HG02885 (cell line): Measurements from ENCODE around the gene ZFP36L1.

ENCODE experiments used
- ATAC-seq: cut with Tn5 transposase; IDR thresholded peaks from one replicate; pipeline ENCODE4 v1.9.1; 2021; ENCODE audit warnings: mild to moderate bottlenecking; ENCODE audit not compliant: unreplicated experiment, poor library complexity

ZFP36L1 gene

DNA sequence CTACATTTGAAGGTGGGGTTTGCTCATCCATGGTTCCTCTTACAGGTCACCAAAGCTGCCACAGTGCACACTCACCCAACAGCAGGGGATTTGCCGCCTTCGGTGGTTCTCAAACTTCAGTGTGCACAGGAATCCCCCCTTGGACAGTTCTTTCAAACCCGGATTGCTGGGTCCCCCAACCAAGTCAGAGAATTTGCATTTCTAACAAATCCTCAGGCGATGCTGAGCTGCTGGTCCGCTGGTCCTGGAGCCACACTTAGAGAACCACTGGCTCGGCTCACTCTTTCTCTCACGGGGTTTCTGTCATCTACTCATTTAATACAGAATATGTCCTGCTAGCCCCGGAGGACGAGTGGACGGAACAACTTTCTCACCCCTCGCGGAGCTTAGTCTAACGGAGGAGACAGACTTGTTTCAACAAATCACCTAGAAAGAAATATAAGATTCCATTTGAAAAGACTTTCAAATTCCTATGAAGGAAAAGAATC, 24.1 kb upstream of the ZFP36L1 start:
- no peak for ATAC-seq

DNA sequence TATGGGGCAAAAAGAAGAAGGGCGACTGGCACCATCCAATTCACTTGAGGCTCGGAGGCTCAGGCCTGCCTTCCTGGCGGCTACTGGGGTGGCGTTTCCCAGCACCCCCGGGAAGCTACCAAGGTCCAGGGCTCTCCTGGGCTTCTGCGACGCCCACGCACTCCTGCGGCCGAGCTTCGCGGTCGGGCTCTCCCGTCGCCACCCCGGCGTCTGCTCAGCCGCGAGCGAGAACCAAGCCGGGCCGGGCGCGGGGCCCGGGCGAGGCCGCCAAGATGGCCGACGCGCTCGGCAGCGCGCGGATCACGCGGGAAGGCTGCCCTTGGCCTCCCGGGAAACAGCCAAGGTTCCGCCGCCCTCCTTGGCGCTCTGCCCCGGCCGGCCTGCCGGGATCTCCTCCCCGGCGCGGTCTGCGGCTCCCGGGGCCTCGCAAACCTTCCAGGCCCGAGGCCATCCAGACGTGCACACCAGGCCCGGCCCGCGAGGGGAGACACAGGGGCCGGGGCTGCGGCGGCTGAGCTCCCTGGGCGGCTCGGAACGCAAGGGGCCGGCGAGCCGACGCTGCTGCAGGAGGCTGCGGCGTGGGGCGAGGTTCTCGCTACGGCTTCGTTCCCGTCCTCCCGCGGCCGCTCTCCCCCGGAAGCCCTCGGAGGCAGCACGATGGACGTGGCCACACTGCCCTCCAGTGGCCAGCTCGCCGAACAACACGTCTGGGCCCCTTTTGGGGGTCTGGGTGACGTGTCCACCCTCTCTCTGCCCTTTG, 23.5 kb upstream of the ZFP36L1 start:
- peak; percentile 60 for ATAC-seq

DNA sequence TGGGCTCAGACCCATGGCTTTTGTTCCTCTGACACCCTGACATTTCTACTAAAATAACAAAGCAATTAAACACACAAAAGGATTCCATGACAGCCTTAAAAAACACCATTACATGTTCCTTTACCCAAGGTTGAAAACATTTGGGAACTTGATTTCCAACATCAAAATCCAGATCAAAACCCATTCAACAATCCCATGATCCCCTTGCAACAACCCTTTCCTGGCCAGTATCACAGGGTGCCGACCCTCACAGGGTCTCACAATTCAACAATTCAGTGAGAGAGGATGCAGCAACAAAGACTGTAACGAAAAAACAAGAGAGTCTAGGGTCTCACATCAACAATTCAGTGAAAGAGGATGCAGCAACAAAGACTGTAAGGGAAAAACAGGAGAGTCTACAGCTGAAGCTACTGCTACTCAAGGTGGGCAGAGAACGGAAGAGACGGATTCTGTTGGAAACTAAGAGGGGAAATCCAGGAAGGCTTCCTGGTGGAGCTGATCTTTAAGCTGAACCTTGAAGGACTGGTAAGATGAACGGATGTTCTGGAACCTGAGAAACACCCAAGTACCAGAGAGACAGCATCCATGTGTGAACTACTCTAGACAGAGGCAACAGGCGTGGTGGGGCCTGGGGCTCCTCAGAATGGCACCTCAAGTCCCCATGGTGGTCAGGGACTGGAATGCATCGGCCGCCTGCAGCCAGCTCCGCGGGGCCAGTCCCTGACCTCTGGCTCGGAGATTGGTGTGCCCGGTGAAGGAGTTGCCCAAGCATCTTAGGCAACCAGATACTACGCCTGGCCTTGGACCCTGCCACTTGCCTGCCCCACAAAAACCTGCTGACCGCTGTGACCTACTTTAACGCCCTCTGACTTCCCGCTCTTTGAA, 22.7 kb upstream of the ZFP36L1 start:
- ATAC-seq: peak; percentile 1

DNA sequence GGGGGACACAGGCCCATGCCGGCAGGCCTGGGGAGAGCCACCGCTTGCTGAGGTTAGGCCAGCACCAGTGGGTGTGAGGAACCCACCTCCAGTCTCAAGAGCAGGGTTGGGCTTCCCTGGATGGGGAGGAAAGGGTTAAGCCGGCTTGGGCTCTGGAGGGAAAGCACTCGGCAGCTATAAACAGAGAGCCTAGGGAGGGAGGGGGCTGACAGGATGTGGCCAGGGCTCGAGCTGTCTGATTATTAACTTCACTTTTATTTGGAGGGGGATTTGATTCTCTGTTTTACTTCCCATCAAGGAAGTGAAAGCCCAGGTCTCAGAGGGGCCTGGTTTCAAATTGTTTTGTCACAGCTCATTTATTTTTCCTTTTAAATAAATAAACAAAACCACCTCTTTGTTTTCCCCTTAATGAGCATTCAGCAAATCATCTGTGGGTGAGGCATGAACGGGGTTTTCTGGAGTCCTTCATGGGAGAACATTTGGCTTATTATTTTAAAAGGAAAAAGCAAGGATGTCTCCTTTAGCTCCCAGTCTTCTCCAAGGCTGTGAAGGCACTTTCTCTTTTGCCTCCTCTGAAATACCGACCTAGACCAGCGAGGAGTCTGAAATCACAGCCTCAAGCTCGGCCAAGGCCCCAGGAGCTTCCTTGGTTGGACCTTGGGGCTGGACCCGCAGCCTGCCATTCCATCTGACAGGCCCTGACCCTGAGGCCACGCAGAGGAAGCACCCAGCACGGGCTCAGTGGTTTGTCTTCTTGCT, 21.9 kb upstream of the ZFP36L1 start:
- ATAC-seq: no peak

DNA sequence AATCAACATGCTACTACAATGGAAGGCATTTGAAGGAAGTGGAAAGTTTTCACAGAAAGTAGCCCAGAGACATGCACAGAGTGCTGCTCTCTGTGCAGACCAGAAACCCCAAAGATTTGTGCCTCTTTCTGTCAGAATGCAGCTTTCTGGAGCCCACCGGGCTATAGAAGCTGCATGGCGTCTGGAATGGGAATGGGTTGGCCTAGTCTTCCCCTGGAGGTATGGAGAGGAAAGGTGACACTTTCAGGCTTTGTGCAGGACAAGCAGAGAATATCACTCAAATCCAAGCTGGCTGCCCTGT, 21.3 kb upstream of the ZFP36L1 start:
- no peak for ATAC-seq

DNA sequence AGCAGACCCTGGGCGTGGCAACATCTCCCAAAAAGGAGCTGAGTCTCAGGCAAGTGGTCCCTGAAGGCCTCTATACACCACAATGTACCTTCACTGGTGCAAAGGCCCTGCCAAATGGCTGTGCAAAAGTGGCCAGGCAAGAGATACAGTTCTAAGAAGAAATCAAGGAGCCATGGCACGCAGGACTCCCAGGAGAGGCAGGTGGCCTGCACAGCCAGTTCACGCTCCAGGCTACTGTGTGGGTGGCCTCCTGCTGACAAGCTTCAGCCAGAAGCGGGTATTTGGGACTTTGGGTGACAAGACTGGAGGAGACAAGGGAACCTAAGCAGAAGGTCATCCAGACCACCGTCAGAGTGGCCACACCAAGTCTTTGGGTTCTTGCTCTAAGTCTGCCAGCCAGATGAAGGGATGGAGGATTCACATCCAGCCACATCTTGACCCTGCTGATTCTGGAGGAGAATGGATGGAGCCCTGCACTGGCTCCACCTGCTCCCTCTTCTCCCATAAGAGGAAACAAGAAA, 20.5 kb upstream of the ZFP36L1 start:
- ATAC-seq: no peak

DNA sequence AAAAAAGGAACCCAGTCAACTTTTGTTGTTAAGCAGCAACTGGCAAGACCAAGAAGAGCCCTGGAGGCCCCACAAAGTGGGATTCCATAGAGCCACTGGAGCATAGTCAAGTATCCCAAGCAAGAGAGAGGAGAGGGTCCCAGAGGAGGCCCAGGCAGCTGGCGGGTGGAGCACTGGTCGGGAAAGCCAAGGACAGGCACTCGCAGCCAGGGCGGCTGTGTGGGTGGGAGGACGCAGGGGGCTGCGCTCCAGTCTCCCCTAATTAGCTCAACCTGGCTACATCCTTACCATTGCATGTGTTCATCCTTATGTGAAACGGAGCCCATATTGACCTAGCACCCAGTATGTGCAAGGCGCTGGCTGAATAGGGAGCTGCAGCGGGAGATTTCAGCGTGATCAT, 18.3 kb upstream of the ZFP36L1 start:
- no peak for ATAC-seq

DNA sequence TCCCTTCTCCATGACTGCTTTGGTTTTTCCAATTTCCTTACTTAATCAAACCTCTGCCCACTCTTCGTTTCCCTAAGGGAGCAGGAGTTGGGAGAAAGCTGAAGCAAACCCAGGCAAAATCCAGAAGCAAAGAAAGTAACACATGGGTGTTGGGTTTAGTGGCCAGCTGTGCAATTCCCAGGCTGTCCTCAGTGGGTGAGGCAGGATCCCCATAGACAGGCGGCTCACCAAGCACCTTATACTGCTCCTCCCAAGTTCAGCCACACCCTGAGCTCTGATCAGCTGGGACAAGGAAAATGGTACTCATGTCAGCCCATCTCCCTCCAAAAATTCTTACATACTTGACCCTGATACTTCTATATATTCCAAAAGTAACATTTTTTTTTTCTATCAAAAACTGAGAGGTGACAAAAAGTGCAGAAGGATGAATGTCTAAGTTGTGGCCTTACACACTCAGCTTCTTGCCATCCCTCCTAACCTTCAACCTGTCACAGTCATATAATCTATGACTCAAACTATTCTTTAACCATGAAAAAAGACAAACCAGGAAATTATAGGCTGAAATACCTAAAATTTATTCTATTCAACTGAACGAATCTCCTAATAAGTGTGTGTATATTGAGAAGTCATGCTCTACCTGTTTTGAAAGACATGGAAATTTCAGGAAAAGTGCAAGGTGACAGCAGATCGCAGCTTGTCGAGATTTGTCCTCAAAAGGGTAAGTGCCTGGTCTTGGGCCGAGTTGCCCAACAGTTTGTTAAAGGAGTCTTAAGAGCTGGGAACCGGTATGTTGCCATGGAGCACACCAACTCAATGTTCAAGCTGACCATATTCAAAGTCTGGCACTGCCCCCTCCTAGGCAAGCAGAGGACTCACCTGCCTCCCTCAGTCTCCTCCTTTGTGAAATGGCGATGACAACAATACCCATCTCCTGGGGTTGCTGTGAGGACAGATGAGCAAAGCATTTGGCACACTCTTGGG, 17.6 kb upstream of the ZFP36L1 start:
- no peak for ATAC-seq

DNA sequence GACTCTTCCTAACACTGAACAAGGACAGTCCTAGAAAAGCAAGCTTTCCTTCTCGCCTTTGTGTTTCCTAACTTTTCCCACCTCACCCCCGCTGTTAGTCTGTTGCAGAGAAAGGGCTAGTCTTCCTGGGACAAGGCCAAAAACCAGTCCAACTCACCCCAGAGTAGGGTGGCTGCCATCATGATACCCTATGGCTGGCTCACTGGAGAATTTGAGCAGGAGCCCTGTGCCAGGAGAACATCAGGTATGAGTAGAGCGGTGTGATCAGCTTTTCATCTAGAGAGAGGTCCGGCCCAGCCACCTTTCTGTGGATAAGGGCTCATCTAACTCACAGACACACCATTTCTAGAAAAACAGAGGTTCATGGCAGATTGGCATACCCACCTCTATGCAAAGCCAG, 16.7 kb upstream of the ZFP36L1 start:
- no peak for ATAC-seq

DNA sequence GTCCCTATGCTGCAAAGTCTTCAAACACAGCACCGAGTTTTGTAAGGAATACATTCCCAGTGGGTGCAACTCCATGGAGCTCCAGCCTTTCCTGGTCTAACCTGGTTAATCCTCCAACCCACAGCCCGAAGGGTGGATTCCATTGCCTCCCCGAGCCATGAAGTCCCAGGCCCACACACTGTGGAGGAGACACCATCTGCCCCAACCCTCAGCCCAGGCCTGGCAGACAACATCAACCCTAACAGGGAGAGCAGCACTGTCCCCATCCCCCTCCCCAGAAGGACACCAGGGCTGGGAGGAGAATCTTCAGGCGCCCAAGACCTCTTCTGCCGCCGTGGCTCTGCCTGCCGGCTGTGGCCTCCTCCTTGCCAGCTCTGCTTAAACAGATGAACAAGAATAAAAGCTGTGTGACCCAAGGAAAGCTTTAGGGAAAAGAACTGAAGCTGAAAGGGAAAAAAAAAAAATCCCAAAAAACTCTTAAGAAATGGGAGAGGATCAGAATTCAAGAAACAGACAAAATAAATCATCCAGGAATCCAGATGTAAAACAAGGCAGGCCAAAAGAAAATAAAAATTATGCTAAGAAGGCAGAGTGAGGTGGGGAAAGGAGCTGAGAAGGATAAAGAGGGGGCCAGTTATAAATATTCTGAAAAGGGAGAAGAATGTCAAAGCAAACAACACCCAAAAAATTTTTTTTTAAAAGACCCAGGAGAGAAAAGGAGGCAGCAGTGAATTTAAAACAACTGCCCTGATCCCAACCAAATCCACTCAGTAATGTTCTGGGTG, 16.0 kb upstream of the ZFP36L1 start:
- no peak for ATAC-seq

DNA sequence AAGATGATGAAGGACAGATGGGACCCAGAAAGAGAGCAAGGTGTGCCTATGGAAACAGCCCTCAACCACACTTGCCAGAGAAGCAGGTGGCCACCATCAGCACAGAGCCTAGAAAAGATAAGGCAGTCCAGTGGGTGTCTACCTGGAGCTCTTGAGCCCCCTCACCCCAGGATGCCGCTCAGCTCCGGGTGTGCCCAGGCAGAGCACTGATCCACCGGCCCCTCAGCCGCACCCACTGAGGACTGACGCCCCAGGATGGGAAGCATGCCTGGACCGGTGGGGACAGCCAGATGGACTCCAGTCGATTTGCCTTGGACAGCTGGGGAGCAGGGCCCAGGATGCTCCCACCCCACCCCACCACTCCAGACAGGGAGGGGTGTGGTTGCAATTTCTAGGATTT, 15.1 kb upstream of the ZFP36L1 start:
- no peak for ATAC-seq

DNA sequence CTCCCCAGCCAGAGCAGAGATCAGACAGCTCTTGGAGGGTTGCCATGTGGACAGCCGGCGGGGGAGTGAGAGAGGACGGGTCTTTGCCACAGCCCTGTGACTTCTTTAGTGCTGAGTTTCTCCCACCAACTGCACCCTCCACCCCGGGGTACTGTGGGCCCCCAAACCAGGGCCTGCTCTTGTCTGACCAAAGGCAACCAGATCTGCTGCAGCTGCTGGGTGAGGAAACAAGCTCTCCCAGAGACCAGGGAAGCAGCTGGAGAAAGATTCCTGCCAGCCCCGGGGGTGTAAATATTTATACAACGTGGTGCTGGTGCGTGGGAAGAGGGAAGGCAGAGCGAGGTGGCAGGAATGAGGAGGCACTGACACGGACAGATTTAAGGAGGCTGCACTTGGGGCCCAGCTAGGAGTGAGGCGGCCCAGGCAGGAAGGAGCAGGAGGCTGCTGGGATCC, 14.3 kb upstream of the ZFP36L1 start:
- no peak for ATAC-seq

DNA sequence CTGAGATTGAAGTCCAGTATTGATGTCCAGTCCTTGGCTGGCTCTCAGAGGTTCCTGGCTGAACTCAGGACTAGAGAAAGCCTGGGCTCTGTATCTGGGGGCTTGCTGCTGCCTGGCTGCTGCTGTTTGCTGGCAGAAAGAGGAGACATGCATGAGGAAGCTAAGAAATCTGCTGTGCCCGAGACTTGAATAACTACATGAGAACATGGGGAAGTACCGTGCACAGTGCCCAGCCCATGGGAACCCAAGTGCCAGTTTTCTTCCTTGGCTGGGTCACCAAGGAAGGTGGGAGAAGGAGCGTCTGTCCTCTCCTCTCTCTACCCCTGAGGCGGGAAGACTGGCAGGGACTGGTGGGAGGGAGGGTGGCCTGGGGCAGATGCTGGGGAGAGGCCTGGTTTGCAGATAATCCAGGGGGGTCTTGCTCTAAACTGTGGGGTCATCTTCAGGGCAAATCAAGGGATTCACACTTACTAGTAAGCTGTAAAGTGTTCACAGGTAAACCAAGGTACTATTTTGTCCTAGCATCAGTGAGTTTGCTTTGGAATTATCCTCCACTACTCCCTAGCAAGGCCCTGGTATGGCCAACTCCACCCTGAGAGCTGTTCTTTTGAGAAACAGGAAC, 13.8 kb upstream of the ZFP36L1 start:
- no peak for ATAC-seq

DNA sequence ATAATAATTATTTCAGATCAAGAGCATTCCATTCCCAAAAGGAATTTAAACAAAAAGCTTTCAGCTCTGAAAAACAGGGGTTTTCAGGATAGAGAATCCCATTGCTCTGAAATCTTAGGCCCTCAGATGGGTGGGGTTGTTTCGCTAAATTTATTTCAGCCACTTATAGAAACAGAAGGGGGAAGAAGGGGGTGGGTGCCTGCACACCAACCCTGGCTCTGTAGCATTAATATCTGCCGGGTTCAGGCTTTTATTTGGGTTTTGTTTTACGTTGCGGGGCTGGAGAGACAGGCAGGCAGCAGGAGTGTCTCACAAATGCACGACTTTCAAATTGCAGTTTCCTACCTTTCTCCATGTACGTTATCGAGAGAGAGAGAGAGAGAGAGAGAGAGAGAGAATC, 12.5 kb upstream of the ZFP36L1 start:
- ATAC-seq: no peak

DNA sequence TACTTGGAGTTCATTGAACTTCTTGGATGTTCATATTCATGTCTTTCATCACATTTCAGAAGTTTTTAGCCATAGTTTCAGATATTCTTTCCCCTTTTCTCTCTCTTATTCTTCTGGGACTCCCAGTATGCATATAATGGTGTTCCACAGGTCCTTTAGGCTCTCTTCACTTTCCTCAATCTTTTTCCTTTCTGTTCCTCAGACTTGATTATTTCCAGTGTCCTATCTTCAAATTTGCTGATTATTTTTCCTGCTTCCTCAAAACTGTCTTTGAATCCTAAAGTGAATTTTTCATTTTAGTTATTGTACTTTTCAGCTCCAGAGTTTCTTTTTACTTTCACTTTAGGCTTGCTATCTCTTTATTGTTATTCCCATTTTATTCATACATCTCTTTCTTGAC, 8.8 kb upstream of the ZFP36L1 start:
- ATAC-seq: no peak

DNA sequence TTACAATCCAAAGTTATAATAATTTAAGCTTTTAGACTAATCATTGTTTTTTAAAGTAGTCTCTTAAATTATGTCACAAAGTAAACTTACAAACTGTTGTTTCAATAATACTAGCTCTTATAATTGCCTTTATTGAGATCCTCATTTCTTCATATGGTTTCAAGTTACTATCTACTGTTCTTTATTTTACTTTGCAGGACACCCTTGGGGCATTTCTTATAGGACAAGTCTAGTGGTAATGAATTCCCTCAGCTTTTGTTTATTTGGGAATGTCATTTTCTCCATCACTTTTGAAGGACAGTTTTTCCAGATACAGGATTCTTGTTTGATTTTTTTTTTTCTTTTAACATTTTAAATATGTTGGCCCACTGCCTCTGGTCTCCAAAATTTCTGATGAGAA, 8.1 kb upstream of the ZFP36L1 start:
- no peak for ATAC-seq

DNA sequence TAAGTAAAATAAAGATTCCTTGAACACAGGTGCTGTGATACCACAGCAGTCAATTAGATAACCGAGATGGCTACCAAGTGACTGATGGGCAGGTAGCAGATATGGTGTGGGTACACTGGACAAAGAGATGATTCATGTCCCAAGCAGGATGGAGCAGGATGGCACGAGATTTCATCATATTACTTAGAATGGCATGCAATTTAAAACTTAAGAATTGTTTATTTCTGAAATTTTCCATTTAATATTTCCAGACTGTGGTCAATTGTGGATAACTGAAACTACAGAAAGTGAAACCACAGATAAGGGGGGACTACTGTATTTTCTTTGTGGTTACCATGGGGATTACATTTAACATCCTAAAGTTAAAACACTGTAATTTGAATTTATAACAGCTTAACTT, 7.5 kb upstream of the ZFP36L1 start:
- ATAC-seq: no peak

DNA sequence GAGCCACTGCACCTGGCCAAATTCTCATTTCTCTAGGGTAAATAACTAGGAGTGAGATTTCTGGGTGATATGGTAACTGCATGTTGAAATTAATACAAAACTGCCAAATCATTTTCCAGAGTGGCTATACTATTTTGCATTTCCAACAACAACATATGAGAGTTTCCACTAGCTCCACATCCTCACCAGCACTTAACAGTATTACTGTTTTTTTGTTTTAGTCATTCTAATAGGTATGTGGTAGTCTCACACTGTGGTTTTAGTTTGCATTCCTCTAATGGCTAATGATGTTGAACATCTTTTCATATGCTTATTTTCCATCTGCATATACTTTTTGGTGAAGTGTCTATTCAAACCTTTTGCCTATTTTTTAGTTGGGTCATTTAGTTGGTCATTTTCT, 5.8 kb upstream of the ZFP36L1 start:
- ATAC-seq: no peak
